CD4-positive, alpha-beta T cell treated with Interleukin-4 for 1 hour (primary cell): Measurements from ENCODE around the gene DRGX.

Source experiments
- DNase-seq, 2 donors: peaks; one replicate each; pipeline ENCODE4 v3.0.0-alpha.2; 2020 to 2022

Gene DRGX

GRCh38 chr10:49407552-49408137 is 11.8 kb upstream of the DRGX start:
- peak; percentile 61 to 66 for DNase-seq

GRCh38 chr10:49407151-49407550 is 11.3 kb upstream of the DRGX start:
- no peak for DNase-seq

GRCh38 chr10:49404321-49404878 is 8.5 kb upstream of the DRGX start:
- no peak for DNase-seq

GRCh38 chr10:49403363-49403762 is 7.5 kb upstream of the DRGX start:
- DNase-seq = no peak

- DNase-seq = no peak
Observed at GRCh38 chr10:49400365-49400764, 4.5 kb upstream of the DRGX start.

GRCh38 chr10:49398986-49399385 is 3.1 kb upstream of the DRGX start:
- DNase-seq = no peak

- peak; percentile 28 to 40 for DNase-seq
Observed at GRCh38 chr10:49398000-49398861, 2.3 kb upstream of the DRGX start.

GRCh38 chr10:49397036-49397999 is 1.4 kb upstream of the DRGX start:
- DNase-seq = no peak

GRCh38 chr10:49396666-49396999 is 744 bp upstream of the DRGX start:
- DNase-seq = no peak

- DNase-seq = no peak
Observed at GRCh38 chr10:49394933-49395740, 752 bp downstream of the DRGX start.

- no peak for DNase-seq
Observed at GRCh38 chr10:49393757-49394156, 2.1 kb downstream of the DRGX start.

GRCh38 chr10:49393301-49393700 is 2.6 kb downstream of the DRGX start:
- no peak for DNase-seq

- no peak for DNase-seq
Observed at GRCh38 chr10:49389361-49389933, 6.4 kb downstream of the DRGX start.

- DNase-seq = no peak
Observed at GRCh38 chr10:49388161-49388560, 7.7 kb downstream of the DRGX start.

GRCh38 chr10:49387071-49387470 is 8.8 kb downstream of the DRGX start:
- DNase-seq = no peak

GRCh38 chr10:49385939-49386922 is 9.7 kb downstream of the DRGX start:
- no peak for DNase-seq

- DNase-seq = no peak
Observed at GRCh38 chr10:49384268-49384953, 11.5 kb downstream of the DRGX start.

- no peak for DNase-seq
Observed at GRCh38 chr10:49383853-49384252, 12.0 kb downstream of the DRGX start.

GRCh38 chr10:49382826-49383225 is 13.1 kb downstream of the DRGX start:
- DNase-seq = no peak

GRCh38 chr10:49382226-49382625 is 13.7 kb downstream of the DRGX start:
- DNase-seq = no peak
